Measurements from ENCODE around the gene HRC.

GRCh38 chr19:49120868-49121267 lies 34.3 kb downstream of the HRC start:
- no peak for TF ChIP-seq CTCF (IDR thresholded peaks at IDR 0.05)
- no peak for TF ChIP-seq POLR2A (IDR thresholded peaks at IDR 0.05)
- no peak for TF ChIP-seq POLR2AphosphoS5 (IDR thresholded peaks at IDR 0.05)

All from upper lobe of left lung (tissue), 4 donors.